Measurements from ENCODE around the gene PHRF1. TPM values are rescaled to one million over a fixed set of nuclear protein-coding genes. Genes with fewer than 3 reads are reported as not detected.

PHRF1 gene
- total RNA-seq, 1 experiment from 2014 or later, result 45.5 TPM

DNA sequence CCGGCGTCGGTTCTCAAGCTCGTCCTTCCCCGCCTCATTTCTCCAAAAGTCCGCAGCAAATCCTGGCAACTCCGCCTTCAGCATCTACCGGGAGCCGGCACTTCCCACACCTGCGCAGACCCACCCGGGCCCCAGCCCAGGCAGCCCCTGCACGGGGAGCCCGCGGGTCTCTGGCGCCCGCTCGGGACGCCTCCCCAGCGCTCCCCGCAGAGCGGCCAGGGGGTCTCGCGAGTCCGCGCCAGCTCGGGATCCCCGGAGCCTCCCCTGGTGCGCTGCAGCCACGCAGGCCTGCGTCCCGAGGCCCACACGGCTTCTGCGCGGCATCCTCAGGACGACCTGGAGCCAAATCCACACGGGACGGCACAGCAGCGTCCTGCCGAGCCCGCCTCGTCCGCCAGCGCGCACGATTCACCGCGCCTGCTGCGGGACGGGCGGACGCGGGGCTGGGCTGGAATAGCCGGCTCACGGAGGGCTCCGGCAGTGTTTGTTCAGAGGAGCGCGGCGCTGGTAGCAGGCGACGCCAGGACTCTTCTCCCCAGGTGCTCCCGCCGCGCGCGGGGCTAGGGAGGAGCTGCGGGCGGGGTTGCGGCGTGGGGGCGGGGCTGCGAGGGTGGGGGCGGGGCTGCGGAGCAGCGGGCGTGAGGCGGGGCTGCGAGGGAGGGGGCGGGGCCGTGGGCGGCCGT, 816 bp upstream of the PHRF1 start:
- intact Hi-C loops (cut with micrococcal nuclease), result no loop called here
- no peaks in the 10 kb centered on the region for H3K9me2 ChIP-seq (ENCODE audit: insufficient read depth)
- CTCF ChIA-PET, result interaction anchor here (0.8 to 1.4 kb wide), 2 partner anchors 21 to 127 kb away, joined by 4 to 5 read pairs; no protein-coding TSS in a partner anchor
- H3K27ac ChIP-seq (ENCODE audit: low read depth, low read length), result peak overlapping the region; percentile 90
- no TSS peak for BruUV-seq (replicated peaks)
- no peaks in the 10 kb centered on the region for H3K27me3 ChIP-seq (ENCODE audit: insufficient read depth, low read length)
- POLR2A ChIA-PET, result interaction anchor here (0.7 to 1.1 kb wide), 10 partner anchors 9 to 260 kb away, joined by 3 to 8 read pairs (median 4); partner anchors contain the start of genes DEAF1, HRAS and TMEM80
- DNase-seq (ENCODE audit: low read depth, low spot score), result peak; percentile 24
- peak; percentile 65 for ATAC-seq
- RAD21 ChIA-PET (ENCODE audit: low non-redundant PET in 1 of 2, low total read pairs in 2 of 2, uncharacterized antibody in 2 of 2, unreplicated experiment in 2 of 2), result interaction anchor here in 1 of 2 experiments (1.1 kb wide), 1 partner anchor 16 kb away, joined by 7 read pairs; no protein-coding TSS in a partner anchor
- peaks cover 41% of the 10 kb centered on the region for H3K79me2 ChIP-seq (ENCODE audit: insufficient read depth, low read length)
- TF ChIP-seq RAD21 (IDR thresholded peaks at IDR 0.05; ENCODE audit: low read depth) (no peak), ZFX (IDR thresholded peaks at IDR 0.05) (peak; percentile 56; the same call in 1 of the 2 replicates), TCF7L2 (IDR thresholded peaks at IDR 0.05; ENCODE audit: borderline replicate concordance, extremely low read depth, insufficient read depth, insufficient read length) (no peak), ZNF274 (IDR thresholded peaks at IDR 0.05; ENCODE audit: low read depth, low read length) (no peak), CTCF (IDR thresholded peaks at IDR 0.05 in 2 of 3, conservative IDR thresholded peaks at IDR 0.05 in 1 of 3; ENCODE audit: borderline replicate concordance in 1 of 3, insufficient read depth in 1 of 3, low read depth in 2 of 3, low read length in 2 of 3) (no peak), YY1 (IDR thresholded peaks at IDR 0.05; ENCODE audit: extremely low read depth, insufficient replicate concordance, low read depth, low read length) (no peak), POLR2AphosphoS5 (IDR thresholded peaks at IDR 0.05; ENCODE audit: low read depth, low read length) (peak; percentile 65)
- TF ChIP-seq, protein P1, sequence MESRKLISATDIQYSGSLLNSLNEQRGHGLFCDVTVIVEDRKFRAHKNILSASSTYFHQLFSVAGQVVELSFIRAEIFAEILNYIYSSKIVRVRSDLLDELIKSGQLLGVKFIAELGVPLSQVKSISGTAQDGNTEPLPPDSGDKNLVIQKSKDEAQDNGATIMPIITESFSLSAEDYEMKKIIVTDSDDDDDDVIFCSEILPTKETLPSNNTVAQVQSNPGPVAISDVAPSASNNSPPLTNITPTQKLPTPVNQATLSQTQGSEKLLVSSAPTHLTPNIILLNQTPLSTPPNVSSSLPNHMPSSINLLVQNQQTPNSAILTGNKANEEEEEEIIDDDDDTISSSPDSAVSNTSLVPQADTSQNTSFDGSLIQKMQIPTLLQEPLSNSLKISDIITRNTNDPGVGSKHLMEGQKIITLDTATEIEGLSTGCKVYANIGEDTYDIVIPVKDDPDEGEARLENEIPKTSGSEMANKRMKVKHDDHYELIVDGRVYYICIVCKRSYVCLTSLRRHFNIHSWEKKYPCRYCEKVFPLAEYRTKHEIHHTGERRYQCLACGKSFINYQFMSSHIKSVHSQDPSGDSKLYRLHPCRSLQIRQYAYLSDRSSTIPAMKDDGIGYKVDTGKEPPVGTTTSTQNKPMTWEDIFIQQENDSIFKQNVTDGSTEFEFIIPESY (IDR thresholded peaks at IDR 0.05; ENCODE audit: extremely low read depth, insufficient replicate concordance, low read length), result no peak
- TF ChIP-seq, protein P2, sequence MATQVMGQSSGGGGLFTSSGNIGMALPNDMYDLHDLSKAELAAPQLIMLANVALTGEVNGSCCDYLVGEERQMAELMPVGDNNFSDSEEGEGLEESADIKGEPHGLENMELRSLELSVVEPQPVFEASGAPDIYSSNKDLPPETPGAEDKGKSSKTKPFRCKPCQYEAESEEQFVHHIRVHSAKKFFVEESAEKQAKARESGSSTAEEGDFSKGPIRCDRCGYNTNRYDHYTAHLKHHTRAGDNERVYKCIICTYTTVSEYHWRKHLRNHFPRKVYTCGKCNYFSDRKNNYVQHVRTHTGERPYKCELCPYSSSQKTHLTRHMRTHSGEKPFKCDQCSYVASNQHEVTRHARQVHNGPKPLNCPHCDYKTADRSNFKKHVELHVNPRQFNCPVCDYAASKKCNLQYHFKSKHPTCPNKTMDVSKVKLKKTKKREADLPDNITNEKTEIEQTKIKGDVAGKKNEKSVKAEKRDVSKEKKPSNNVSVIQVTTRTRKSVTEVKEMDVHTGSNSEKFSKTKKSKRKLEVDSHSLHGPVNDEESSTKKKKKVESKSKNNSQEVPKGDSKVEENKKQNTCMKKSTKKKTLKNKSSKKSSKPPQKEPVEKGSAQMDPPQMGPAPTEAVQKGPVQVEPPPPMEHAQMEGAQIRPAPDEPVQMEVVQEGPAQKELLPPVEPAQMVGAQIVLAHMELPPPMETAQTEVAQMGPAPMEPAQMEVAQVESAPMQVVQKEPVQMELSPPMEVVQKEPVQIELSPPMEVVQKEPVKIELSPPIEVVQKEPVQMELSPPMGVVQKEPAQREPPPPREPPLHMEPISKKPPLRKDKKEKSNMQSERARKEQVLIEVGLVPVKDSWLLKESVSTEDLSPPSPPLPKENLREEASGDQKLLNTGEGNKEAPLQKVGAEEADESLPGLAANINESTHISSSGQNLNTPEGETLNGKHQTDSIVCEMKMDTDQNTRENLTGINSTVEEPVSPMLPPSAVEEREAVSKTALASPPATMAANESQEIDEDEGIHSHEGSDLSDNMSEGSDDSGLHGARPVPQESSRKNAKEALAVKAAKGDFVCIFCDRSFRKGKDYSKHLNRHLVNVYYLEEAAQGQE (IDR thresholded peaks at IDR 0.05; ENCODE audit: low read depth), result no peak
- peak overlapping the region; percentile 82 for H3K9ac ChIP-seq (ENCODE audit: low read length)
- H3K9me3 ChIP-seq (ENCODE audit: control insufficient read depth in 1 of 2, insufficient read depth in 1 of 2, low read depth in 1 of 2, low read length in 2 of 2), result no peaks in the 10 kb centered on the region
- no peak overlapping the region for H2AFZ ChIP-seq (ENCODE audit: low read depth, low read length, poor library complexity, severe bottlenecking)
- H4K20me1 ChIP-seq (ENCODE audit: insufficient read depth), result no peaks in the 10 kb centered on the region; the same call in 1 of the 2 replicates
- H3K4me3 ChIP-seq (replicated peaks in 1 of 2; ENCODE audit: low read depth in 1 of 2, low read length in 2 of 2), result peak overlapping the region; percentile 62 to 86
- H3K4me2 ChIP-seq (ENCODE audit: low read length), result peak overlapping the region; percentile 98
- H3K4me1 ChIP-seq (ENCODE audit: control insufficient read depth in 1 of 2, insufficient read depth in 2 of 2, low read length in 2 of 2), result peaks cover 16 to 37% of the 10 kb centered on the region in 2 experiments
- peaks cover 0 to 8% of the 10 kb centered on the region in 2 experiments; a peak in 1 of 4 replicates for H3K36me3 ChIP-seq (ENCODE audit: control insufficient read depth in 1 of 2, insufficient read depth in 2 of 2, low read length in 2 of 2)

Data from HCT116 (cell line).